Mesendoderm (in vitro differentiated cells): ENCODE data around the gene CP.
"Not testable (repeated sequence)": the region's sequence is repeated elsewhere in the genome, so short reads cannot be mapped to it uniquely, and the experiment has no call there.

ENCODE experiments used
- DNase-seq: peaks from one replicate; pipeline ENCODE4 v3.0.0; 2013
- H2AK5ac ChIP-seq: 2 replicates; pipeline ENCODE4 v1.6.1; 2013; ENCODE audit warnings: low read length, inconsistent platforms
- H2BK120ac ChIP-seq: 2 replicates; pipeline ENCODE4 v1.6.1; 2013; ENCODE audit warnings: low read depth, mild to moderate bottlenecking, low read length, moderate library complexity, mixed read lengths
- H2BK15ac ChIP-seq: replicated peaks from 2 replicates; pipeline ENCODE4 v1.6.1; 2013; ENCODE audit warnings: low read depth, mild to moderate bottlenecking, moderate library complexity
- H2BK5ac ChIP-seq: 2 replicates; pipeline ENCODE4 v1.6.1; 2013; ENCODE audit warnings: low read length, inconsistent platforms
- H3K18ac ChIP-seq: 2 replicates; pipeline ENCODE4 v1.6.1; 2013; ENCODE audit warnings: mild to moderate bottlenecking, low read length, mixed read lengths
- H3K23ac ChIP-seq: one replicate; pipeline ENCODE4 v1.6.1; 2013; ENCODE audit warnings: low read length
- H3K27ac ChIP-seq: 2 replicates; pipeline ENCODE4 v1.5.1; 2013; ENCODE audit warnings: low read depth, mild to moderate bottlenecking, inconsistent platforms, low read length, moderate library complexity
- H3K27me3 ChIP-seq: 2 replicates; pipeline ENCODE4 v1.6.1; 2013; ENCODE audit warnings: low read length, control low read depth, mild to moderate bottlenecking, inconsistent platforms; ENCODE audit not compliant: insufficient read depth, poor library complexity
- H3K36me3 ChIP-seq: 2 replicates; pipeline ENCODE4 v1.6.1; 2013; ENCODE audit warnings: low read length, inconsistent platforms; ENCODE audit not compliant: control insufficient read depth, insufficient read depth
- H3K4ac ChIP-seq: one replicate; pipeline ENCODE4 v1.6.1; 2013; ENCODE audit warnings: low read depth, mild to moderate bottlenecking, low read length, moderate library complexity
- H3K4me1 ChIP-seq: 2 replicates; pipeline ENCODE4 v1.6.1; 2013; ENCODE audit warnings: low read depth, low read length, inconsistent platforms; ENCODE audit not compliant: control insufficient read depth
- H3K4me2 ChIP-seq: 2 replicates; pipeline ENCODE4 v1.6.1; 2013; ENCODE audit warnings: low read length
- H3K4me3 ChIP-seq: 2 replicates; pipeline ENCODE4 v1.5.1; 2013; ENCODE audit warnings: mild to moderate bottlenecking, low read length
- H3K56ac ChIP-seq: one replicate; pipeline ENCODE4 v1.6.1; 2013; ENCODE audit warnings: low read length
- H3K79me1 ChIP-seq: 2 replicates; pipeline ENCODE4 v1.6.1; 2013; ENCODE audit warnings: low read length, inconsistent platforms
- H3K79me2 ChIP-seq: 2 replicates; pipeline ENCODE4 v1.6.1; 2013; ENCODE audit warnings: mild to moderate bottlenecking, low read length; ENCODE audit not compliant: control insufficient read depth, insufficient read depth
- H3K9ac ChIP-seq: 2 replicates; pipeline ENCODE4 v1.6.1; 2013; ENCODE audit warnings: low read length, inconsistent platforms
- H4K5ac ChIP-seq: one replicate; pipeline ENCODE4 v1.6.1; 2013; ENCODE audit warnings: low read length
- H4K8ac ChIP-seq: one replicate; pipeline ENCODE4 v1.6.1; 2013; ENCODE audit warnings: low read depth, mild to moderate bottlenecking, control low read depth, low read length, moderate library complexity
- WGBS: extraction: QIAGEN DNeasy Blood & Tissue Kit; methylation state at CpG from one replicate; pipeline ENCODE4 v1.1.7; 2013; ENCODE audit warnings: low lambda C conversion rate, missing lambda C conversion rate; ENCODE audit not compliant: insufficient coverage; ENCODE audit errors: extremely low coverage; 5-methylcytosine and 5-hydroxymethylcytosine counted together

The CP gene

GRCh38 chr3:149247008-149247710 is 25.5 kb upstream of the CP start:
- Histone ChIP-seq H3K27ac (no peak overlapping the region), H3K9ac (no peak overlapping the region), H3K23ac (no peak overlapping the region), H3K79me2 (no peaks in the 10 kb centered on the region), H2BK120ac (no peak overlapping the region), H3K4me1 (no peaks in the 10 kb centered on the region), H4K5ac (no peak overlapping the region), H3K4me2 (no peak overlapping the region), H3K27me3 (no peaks in the 10 kb centered on the region), H3K36me3 (no peaks in the 10 kb centered on the region), H4K8ac (no peak overlapping the region), H3K56ac (no peak overlapping the region), H3K18ac (no peak overlapping the region), H3K4ac (peak overlapping the region; percentile 37), H2BK15ac (no peak overlapping the region), H3K79me1 (no peaks in the 10 kb centered on the region), H2BK5ac (no peak overlapping the region), H2AK5ac (no peak overlapping the region), H3K4me3 (no peak overlapping the region)
- no CpG with 5 or more reads among the region's 6 CpGs for WGBS
- no peak for DNase-seq

- WGBS, result no CpG with 5 or more reads among the region's 3 CpGs
- no peaks in the 10 kb centered on the region for H3K4me1 ChIP-seq
- H2BK120ac ChIP-seq, result no peak overlapping the region
- no peak overlapping the region for H3K9ac ChIP-seq
- no peaks in the 10 kb centered on the region for H3K79me1 ChIP-seq
- no peak overlapping the region for H3K4me2 ChIP-seq
- no peaks in the 10 kb centered on the region for H3K36me3 ChIP-seq
- no peak overlapping the region for H2BK5ac ChIP-seq
- no peak overlapping the region for H2AK5ac ChIP-seq
- no peaks in the 10 kb centered on the region for H3K79me2 ChIP-seq
- H3K23ac ChIP-seq, result no peak overlapping the region
- H4K5ac ChIP-seq, result no peak overlapping the region
- H3K56ac ChIP-seq, result no peak overlapping the region
- H3K27me3 ChIP-seq, result no peaks in the 10 kb centered on the region
- H2BK15ac ChIP-seq, result no peak overlapping the region
- H3K4ac ChIP-seq, result no peak overlapping the region
- no peak overlapping the region for H4K8ac ChIP-seq
- H3K4me3 ChIP-seq, result no peak overlapping the region
- no peak overlapping the region for H3K27ac ChIP-seq
- no peak for DNase-seq
- no peak overlapping the region for H3K18ac ChIP-seq
These were observed 24.3 kb upstream of the CP start for GRCh38 chr3:149245738-149246451.

- no peak overlapping the region for H3K56ac ChIP-seq
- H3K18ac ChIP-seq, result no peak overlapping the region
- no peak overlapping the region for H3K9ac ChIP-seq
- no peak for DNase-seq
- H3K79me1 ChIP-seq, result no peaks in the 10 kb centered on the region
- no peak overlapping the region for H2BK120ac ChIP-seq
- H3K4me3 ChIP-seq, result no peak overlapping the region
- no peak overlapping the region for H4K5ac ChIP-seq
- H3K4me1 ChIP-seq, result no peaks in the 10 kb centered on the region
- no peak overlapping the region for H3K4me2 ChIP-seq
- no peaks in the 10 kb centered on the region for H3K27me3 ChIP-seq
- H2AK5ac ChIP-seq, result no peak overlapping the region
- H2BK5ac ChIP-seq, result no peak overlapping the region
- H2BK15ac ChIP-seq, result no peak overlapping the region
- H3K79me2 ChIP-seq, result no peaks in the 10 kb centered on the region
- H3K23ac ChIP-seq, result no peak overlapping the region
- H3K4ac ChIP-seq, result no peak overlapping the region
- no peaks in the 10 kb centered on the region for H3K36me3 ChIP-seq
- H4K8ac ChIP-seq, result no peak overlapping the region
- H3K27ac ChIP-seq, result no peak overlapping the region
These were observed 21.9 kb upstream of the CP start for GRCh38 chr3:149243540-149243939.

GRCh38 chr3:149239357-149239936 is 17.8 kb upstream of the CP start:
- no peak overlapping the region for H3K23ac ChIP-seq
- H3K79me1 ChIP-seq, result no peaks in the 10 kb centered on the region
- no peak overlapping the region for H2BK5ac ChIP-seq
- no peak overlapping the region for H2BK15ac ChIP-seq
- no peak overlapping the region for H3K4me3 ChIP-seq
- no peak overlapping the region for H2BK120ac ChIP-seq
- no peak overlapping the region for H3K4me2 ChIP-seq
- no peaks in the 10 kb centered on the region for H3K79me2 ChIP-seq
- no peak overlapping the region for H3K9ac ChIP-seq
- H4K5ac ChIP-seq, result no peak overlapping the region
- H3K36me3 ChIP-seq, result no peaks in the 10 kb centered on the region
- no peak overlapping the region for H2AK5ac ChIP-seq
- DNase-seq, result no peak
- H3K18ac ChIP-seq, result no peak overlapping the region
- no peaks in the 10 kb centered on the region for H3K4me1 ChIP-seq
- no peak overlapping the region for H3K56ac ChIP-seq
- H3K27ac ChIP-seq, result no peak overlapping the region
- H3K27me3 ChIP-seq, result no peaks in the 10 kb centered on the region
- WGBS, result no CpG with 5 or more reads among the region's 1 CpG
- H4K8ac ChIP-seq, result no peak overlapping the region
- no peak overlapping the region for H3K4ac ChIP-seq

- not testable (repeated sequence) for H3K27ac ChIP-seq, H3K79me2 ChIP-seq, H3K36me3 ChIP-seq, H3K4me1 ChIP-seq, H3K9ac ChIP-seq, DNase-seq, H3K27me3 ChIP-seq, H4K5ac ChIP-seq, H3K23ac ChIP-seq, H3K18ac ChIP-seq, H3K4ac ChIP-seq, H3K4me3 ChIP-seq, H2BK15ac ChIP-seq, H2AK5ac ChIP-seq, H3K4me2 ChIP-seq, H2BK120ac ChIP-seq, H4K8ac ChIP-seq, H3K79me1 ChIP-seq, H3K56ac ChIP-seq, H2BK5ac ChIP-seq
- no CpG with 5 or more reads among the region's 2 CpGs for WGBS
These were observed 16.6 kb upstream of the CP start for GRCh38 chr3:149238268-149238667.
